Activated CD8-positive, alpha-beta memory T cell treated with anti-CD3 and anti-CD28 coated beads, Interleukin-2, amount 50 U/mL, for 48 hours (primary cell): Measurements from ENCODE around the gene SNRNP70.
"Not testable (repeated sequence)": the region's sequence is repeated elsewhere in the genome, so short reads cannot be mapped to it uniquely, and the experiment has no call there.

Experiments
- DNase-seq: peaks from one replicate; pipeline ENCODE4 v3.0.0-alpha.2; 2020

The SNRNP70 gene

GRCh38 chr19:49085020-49085867 is at the start of gene SNRNP70:
Gene SNRNP70 (plus strand): TSS chr19:49085451. CDS start chr19:49086415, 964 bp downstream.
- DNase-seq, result peak; percentile 99

GRCh38 chr19:49036815-49037214 is 48.4 kb upstream of the SNRNP70 start, which contains the start of gene CGB1:
Gene CGB1 (minus strand): TSS chr19:49036895. CDS start chr19:49036711, 184 bp downstream.
- DNase-seq, result peak; percentile 83

GRCh38 chr19:49038111-49038510 is 47.1 kb upstream of the SNRNP70 start:
- not testable (repeated sequence) for DNase-seq

- DNase-seq, result not testable (repeated sequence)
Observed at GRCh38 chr19:49038557-49039276, 46.5 kb upstream of the SNRNP70 start.

- not testable (repeated sequence) for DNase-seq
Observed at GRCh38 chr19:49039736-49040135, 45.5 kb upstream of the SNRNP70 start.

- no peak for DNase-seq
Observed at GRCh38 chr19:49042177-49042576, 43.1 kb upstream of the SNRNP70 start.

- not testable (repeated sequence) for DNase-seq
Observed at GRCh38 chr19:49042666-49043065, 42.6 kb upstream of the SNRNP70 start.

GRCh38 chr19:49043548-49043947 is 41.7 kb upstream of the SNRNP70 start, which contains the start of gene CGB5:
Gene CGB5 (plus strand): TSS chr19:49043848. CDS start chr19:49044210, 362 bp downstream.
- DNase-seq, result not testable (repeated sequence)

GRCh38 chr19:49049011-49049410 is 36.2 kb upstream of the SNRNP70 start, which contains the start of gene CGB8:
Gene CGB8 (minus strand): TSS chr19:49049111. CDS start chr19:49048739, 372 bp downstream.
- DNase-seq, result not testable (repeated sequence)

- DNase-seq, result not testable (repeated sequence)
Observed at GRCh38 chr19:49049834-49050233, 35.4 kb upstream of the SNRNP70 start.

GRCh38 chr19:49050376-49051033 is 34.7 kb upstream of the SNRNP70 start:
- DNase-seq, result not testable (repeated sequence)

- peak; percentile 76 for DNase-seq
Observed at GRCh38 chr19:49056101-49056901, 28.9 kb upstream of the SNRNP70 start.

GRCh38 chr19:49056902-49057596 is 28.2 kb upstream of the SNRNP70 start:
- not testable (repeated sequence) for DNase-seq

GRCh38 chr19:49057636-49058234 is 27.5 kb upstream of the SNRNP70 start, which contains the start of gene CGB7:
Gene CGB7 (minus strand): TSS chr19:49057749. CDS start chr19:49055375, 2,374 bp downstream.
- no peak for DNase-seq

GRCh38 chr19:49058562-49058961 is 26.7 kb upstream of the SNRNP70 start:
- DNase-seq, result no peak

GRCh38 chr19:49059053-49059452 is 26.2 kb upstream of the SNRNP70 start:
- no peak for DNase-seq

GRCh38 chr19:49061000-49061399 is 24.3 kb upstream of the SNRNP70 start:
- DNase-seq, result no peak

GRCh38 chr19:49061445-49061844 is 23.8 kb upstream of the SNRNP70 start:
- no peak for DNase-seq

- DNase-seq, result no peak
Observed at GRCh38 chr19:49064029-49064629, 21.1 kb upstream of the SNRNP70 start.
